Activated CD8-positive, alpha-beta memory T cell treated with anti-CD3 and anti-CD28 coated beads for 1 hour (primary cell): ENCODE results near the gene DNAH5.
"Not testable (repeated sequence)": the region's sequence is repeated elsewhere in the genome, so short reads cannot be mapped to it uniquely, and the experiment has no call there.

Source experiments
- DNase-seq, 2 donors: peaks; one replicate each; pipeline ENCODE4 v3.0.0-alpha.2; 2020; ENCODE audit warnings: low read depth in 1 of 2; ENCODE audit errors: extremely low read depth in 1 of 2

Gene DNAH5

GRCh38 chr5:13944560-13945199, at the start of gene DNAH5:
Gene DNAH5 (minus strand): TSS chr5:13944688. CDS start chr5:13944438, 250 bp downstream.
- no peak for DNase-seq

DNA sequence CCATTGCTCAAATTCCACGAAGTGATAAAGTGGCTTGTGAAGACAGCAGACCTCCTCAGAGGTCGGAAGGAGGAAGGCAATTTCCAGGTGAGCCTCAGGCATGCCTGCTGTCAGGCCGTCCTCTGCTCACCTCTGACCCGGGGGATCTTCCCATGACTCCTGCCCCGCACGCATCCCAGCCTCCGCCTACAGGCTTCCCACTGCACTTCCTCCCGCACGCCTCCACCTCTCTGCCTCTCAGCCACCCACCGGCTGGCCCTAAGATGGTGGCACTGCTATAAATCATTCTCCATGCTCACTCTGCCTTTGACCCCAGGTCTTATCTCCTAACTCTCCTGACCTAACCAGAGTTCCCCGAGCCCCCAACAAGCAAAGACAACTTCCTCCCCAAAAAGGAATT, 49.4 kb upstream of the DNAH5 start:
- DNase-seq = no peak

- DNase-seq = no peak
Measured at GRCh38 chr5:13992795-13993194, 48.3 kb upstream of the DNAH5 start.

GRCh38 chr5:13991365-13991764, 46.9 kb upstream of the DNAH5 start:
- DNase-seq = no peak

DNA sequence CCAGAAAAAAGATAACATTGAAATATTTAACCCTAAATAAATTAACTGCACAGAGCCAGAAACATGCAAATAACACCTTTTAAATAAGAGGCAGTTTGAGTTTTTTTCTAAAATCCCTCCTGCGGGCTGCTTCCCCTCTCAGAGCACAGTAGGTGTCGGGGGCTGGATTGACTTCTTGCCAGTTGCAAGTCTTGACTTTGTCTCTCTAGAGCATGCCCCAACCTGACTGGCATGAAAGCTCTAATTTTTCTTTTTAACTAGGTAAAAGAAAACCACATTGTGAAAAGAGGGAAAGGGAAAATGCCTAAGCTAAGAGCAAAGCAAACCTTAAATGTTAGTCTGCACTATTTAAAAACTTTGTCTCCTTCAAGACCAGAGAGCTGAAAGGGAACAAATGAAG, 46.4 kb upstream of the DNAH5 start:
- DNase-seq = no peak

DNA sequence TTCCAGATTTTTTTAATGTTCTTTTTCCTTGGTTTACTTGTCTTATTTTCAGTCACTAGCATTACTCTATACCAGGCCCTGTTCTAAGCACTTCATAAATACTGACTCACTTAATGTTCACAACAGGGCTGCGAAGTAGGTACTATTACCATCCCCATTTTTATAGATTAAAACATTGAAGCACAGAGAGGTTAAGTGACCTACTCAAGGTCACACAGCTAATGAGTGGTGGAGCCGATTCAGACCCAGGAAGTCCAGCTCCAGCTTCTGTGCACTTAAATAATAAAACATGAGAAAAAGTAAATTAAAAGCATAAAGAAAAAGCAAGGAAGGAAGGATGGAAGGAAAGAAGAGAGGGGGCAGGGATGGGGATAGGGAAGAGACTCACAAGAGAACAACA, 45.3 kb upstream of the DNAH5 start:
- DNase-seq = no peak

DNA sequence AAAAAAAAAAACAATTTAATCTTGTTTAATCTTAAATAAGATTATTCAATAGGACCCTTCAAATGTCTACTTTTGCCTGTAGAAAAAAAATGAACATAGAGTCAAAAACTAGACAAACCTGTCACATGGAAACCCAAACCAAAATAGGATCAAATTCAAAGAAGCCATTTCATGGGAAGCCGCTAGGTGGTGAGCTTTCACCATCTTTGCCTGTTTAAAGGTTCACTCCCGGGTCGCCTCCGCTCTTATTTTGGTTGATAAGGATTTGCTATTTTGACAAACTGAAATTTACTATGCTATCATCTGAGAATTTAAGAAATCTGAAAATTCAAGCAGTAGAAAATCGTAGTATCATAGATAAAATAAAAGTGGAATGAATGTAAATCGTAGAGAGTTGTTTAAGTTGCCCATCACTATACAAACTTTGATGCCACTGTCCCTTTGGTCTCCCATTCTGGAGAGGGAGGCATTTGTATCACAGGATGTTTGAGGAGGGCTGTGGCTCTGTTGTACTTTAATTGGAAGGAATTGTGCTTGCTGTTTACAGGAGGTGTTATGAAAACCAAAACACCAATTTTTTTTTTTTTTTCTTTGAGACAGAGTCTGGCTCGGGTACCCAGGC, 43.5 kb upstream of the DNAH5 start:
- no peak for DNase-seq

DNA sequence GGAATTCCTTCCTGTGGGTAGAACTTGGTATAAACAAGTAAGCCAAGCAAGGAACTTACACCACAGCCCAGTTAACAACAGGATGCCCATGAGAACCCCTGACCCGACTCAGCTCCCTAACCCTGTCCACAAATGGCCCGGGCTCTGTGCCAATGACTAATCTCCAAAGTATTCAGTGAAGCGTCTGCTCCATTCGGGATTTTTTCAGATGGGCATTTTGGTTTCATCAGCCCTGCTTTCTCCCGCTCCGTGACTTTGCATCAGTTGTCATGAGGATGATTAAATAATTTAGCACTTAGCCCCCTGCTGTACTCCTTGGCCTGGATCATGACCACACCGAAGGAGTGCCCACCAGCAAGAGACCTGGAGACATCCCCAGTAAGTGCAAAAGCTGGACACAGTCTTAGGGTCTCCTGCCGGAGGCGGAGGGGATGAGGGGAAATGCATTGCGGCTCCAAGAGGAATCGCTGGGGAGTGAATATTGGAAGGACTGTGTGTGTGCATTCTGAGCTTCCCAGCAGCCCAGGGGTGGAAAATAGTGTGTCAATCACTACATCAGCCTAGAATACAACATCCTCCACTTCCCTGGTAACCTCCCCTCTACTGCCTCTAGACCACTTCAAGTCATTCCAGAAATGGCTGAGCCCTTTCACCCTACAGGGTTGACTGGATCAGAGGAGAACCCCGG, 41.4 kb upstream of the DNAH5 start:
- DNase-seq = no peak

GRCh38 chr5:13984888-13985287, 40.4 kb upstream of the DNAH5 start:
- DNase-seq = not testable (repeated sequence)

- DNase-seq = no peak
Measured at GRCh38 chr5:13976867-13977830, 32.7 kb upstream of the DNAH5 start.

GRCh38 chr5:13976223-13976622, 31.7 kb upstream of the DNAH5 start:
- no peak for DNase-seq

GRCh38 chr5:13975246-13975645, 30.8 kb upstream of the DNAH5 start:
- no peak for DNase-seq

DNA sequence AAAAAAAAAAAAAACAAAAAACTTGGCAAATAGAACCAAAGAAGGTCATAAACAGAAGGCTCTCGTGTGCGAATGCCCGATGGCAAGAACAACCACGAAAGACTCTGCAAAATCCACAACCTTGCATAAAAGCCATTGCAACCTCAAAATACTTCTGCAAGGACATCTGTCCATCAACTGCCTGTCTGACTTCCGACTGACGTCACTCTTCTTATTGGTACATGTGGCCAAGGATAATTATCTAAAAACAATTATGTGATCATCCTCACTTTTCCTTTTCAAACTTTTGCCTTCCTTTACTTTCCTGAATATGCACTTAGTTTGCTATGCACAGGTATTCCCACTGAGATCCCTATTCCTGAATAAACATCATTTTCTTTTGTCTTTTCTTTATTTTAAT, 29.2 kb upstream of the DNAH5 start:
- no peak for DNase-seq

GRCh38 chr5:13972029-13972428, 27.5 kb upstream of the DNAH5 start:
- DNase-seq = no peak

GRCh38 chr5:13957032-13957645, 12.7 kb upstream of the DNAH5 start:
- no peak for DNase-seq

DNA sequence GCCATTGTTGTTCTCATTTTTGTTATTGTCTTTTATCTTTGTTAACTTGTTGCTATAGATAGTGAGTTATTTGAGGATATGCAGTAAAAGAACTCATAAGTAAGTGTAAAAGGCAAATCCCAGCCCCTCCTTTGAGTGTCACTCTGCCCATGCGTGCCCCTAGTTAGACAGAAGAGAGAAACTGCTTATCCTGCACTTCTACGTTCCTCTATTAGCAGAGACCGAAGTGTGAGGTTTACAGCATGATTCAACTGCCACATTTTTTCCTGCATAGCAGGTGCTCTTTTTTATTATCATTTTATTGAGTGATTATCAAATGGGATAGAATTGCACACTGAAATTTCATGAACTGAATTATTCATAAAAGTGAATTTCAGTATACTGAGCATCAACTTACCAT, 12.0 kb upstream of the DNAH5 start:
- DNase-seq = no peak

GRCh38 chr5:13955896-13956295, 11.4 kb upstream of the DNAH5 start:
- DNase-seq = no peak

DNA sequence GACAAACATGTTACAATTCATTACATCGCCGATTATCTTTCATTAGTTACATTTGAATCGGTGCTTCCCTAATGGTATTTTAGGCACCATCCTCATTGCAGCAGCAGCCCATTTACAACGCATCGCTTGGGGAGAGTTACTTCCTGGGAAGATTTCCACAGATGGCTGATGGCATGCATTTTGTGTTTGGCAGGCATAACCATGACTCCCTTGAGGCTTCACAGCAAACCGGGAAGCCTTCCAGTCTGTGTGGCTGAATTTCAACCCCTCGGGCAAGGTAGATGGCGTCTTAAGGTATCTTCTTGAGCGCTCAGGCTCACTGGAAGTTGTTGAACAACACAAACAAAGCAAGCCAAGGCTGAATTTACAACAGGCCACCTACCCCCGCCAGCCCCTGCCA, 1.6 kb upstream of the DNAH5 start:
- DNase-seq = no peak

- no peak for DNase-seq
Measured at GRCh38 chr5:13945271-13945670, 783 bp upstream of the DNAH5 start.

GRCh38 chr5:13943676-13944075, 812 bp downstream of the DNAH5 start:
- no peak for DNase-seq

DNA sequence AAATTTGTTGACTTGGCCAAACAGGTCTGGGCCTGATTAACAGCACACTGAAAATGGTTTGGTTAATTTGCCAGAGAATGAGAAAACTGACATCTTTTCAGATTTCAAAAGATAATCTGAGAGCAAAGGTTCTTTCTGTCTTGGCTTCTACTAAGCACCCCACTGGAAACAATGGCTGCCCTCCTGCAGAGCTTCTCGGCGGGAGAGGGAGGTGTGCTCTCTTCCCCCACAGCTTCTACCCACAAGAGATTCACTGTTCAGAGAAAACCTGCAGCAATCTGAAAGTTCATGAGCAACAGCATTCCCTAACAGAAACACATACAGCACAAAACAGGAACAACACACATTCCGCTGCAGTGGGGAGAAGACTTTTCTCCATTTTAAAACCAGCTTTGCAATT, 3.0 kb downstream of the DNAH5 start:
- DNase-seq = no peak
